ENCODE results near the gene TBC1D14. TPM values are rescaled to one million over a fixed set of nuclear protein-coding genes. Genes with fewer than 3 reads are reported as not detected.

TBC1D14 gene, protein sequence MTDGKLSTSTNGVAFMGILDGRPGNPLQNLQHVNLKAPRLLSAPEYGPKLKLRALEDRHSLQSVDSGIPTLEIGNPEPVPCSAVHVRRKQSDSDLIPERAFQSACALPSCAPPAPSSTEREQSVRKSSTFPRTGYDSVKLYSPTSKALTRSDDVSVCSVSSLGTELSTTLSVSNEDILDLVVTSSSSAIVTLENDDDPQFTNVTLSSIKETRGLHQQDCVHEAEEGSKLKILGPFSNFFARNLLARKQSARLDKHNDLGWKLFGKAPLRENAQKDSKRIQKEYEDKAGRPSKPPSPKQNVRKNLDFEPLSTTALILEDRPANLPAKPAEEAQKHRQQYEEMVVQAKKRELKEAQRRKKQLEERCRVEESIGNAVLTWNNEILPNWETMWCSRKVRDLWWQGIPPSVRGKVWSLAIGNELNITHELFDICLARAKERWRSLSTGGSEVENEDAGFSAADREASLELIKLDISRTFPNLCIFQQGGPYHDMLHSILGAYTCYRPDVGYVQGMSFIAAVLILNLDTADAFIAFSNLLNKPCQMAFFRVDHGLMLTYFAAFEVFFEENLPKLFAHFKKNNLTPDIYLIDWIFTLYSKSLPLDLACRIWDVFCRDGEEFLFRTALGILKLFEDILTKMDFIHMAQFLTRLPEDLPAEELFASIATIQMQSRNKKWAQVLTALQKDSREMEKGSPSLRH
- total RNA-seq = 10 to 100 TPM; 23.6 to 24.6 TPM

- H3K4me3 Mint-ChIP-seq = peak within 1 kb of the TSS; percentile 92
- peak within 1 kb of the TSS; percentile 86 for H3K27ac Mint-ChIP-seq
- CTCF ChIA-PET = interaction anchor here (0.6 to 4.7 kb wide), 12 partner anchors 8 to 439 kb away, joined by 3 to 30 read pairs (median 3); partner anchors contain the start of genes GRPEL1 and TADA2B
Measured at GRCh38 chr4:6909113-6909969, at the start of gene TBC1D14. Gene TBC1D14 (plus strand): TSS chr4:6909826. CDS start chr4:6923390, 13,564 bp downstream.

DNA sequence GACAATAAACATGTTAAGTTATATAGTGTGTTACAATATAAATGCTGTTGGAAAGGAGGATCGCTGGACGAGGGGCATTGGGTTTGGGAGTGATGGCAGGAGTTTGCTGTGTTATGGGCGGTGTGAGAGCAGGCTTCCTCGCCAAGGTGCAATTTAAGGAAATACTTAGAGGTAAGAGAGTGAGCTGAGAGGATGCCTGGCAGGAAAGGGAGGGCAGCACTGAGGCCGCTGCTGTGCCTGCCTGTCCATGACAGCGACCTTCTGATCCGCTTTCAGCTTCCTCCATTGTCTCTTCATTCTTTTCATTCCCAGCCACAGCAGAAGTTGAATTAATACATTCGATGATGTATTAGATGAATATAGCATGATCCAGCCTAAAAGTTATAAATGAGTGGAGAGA lies 41.2 kb upstream of the TBC1D14 start:
- intact Hi-C loops (cut with micrococcal nuclease) = no loop called here
- CTCF ChIA-PET = interaction anchor here (1.3 kb wide), 1 partner anchor 148 kb away, joined by 4 read pairs; no protein-coding TSS in a partner anchor
- peaks cover 4% of the 10 kb centered on the region for H3K36me3 Mint-ChIP-seq (ENCODE audit: low read depth)
- no peaks in the 10 kb centered on the region for H3K27me3 Mint-ChIP-seq (ENCODE audit: low read depth)
- H3K27ac Mint-ChIP-seq = no peak overlapping the region
- no peak overlapping the region for H3K4me3 Mint-ChIP-seq
- DNase-seq = no peak
- H3K4me1 Mint-ChIP-seq (ENCODE audit: low read depth) = peaks cover 7% of the 10 kb centered on the region
- H3K9me3 Mint-ChIP-seq = no peaks in the 10 kb centered on the region

More at GRCh38 chr4:6909113-6909969, at the start of gene TBC1D14:
- H3K9me3 Mint-ChIP-seq = no peaks in the 10 kb centered on the region
- intact Hi-C loops (cut with micrococcal nuclease) = loop anchor here (1.0 kb wide), 8 partner anchors 9 to 269 kb away; partner anchors contain the start of genes GRPEL1, MRFAP1 and TADA2B
- H3K27me3 Mint-ChIP-seq (ENCODE audit: low read depth) = peaks cover 3% of the 10 kb centered on the region
- H3K36me3 Mint-ChIP-seq (ENCODE audit: low read depth) = peaks cover 5% of the 10 kb centered on the region
- peak; percentile 88 for DNase-seq
- peaks cover 45% of the 10 kb centered on the region for H3K4me1 Mint-ChIP-seq (ENCODE audit: low read depth)

- Mint-ChIP-seq H3K9me3 (no peaks in the 10 kb centered on the region), H3K4me1 (ENCODE audit: low read depth) (peaks cover 2% of the 10 kb centered on the region), H3K27ac (no peak overlapping the region), H3K36me3 (ENCODE audit: low read depth) (peaks cover 4% of the 10 kb centered on the region), H3K27me3 (ENCODE audit: low read depth) (no peaks in the 10 kb centered on the region), H3K4me3 (no peak overlapping the region)
- intact Hi-C loops (cut with micrococcal nuclease) = loop anchor here (10.0 kb wide), 1 partner anchor 295 kb away; the partner anchor contains the start of gene MAN2B2
- CTCF ChIA-PET = no interaction called here
- DNase-seq = no peak
Measured at GRCh38 chr4:6869944-6870343, 39.7 kb upstream of the TBC1D14 start.

- Mint-ChIP-seq H3K4me1 (ENCODE audit: low read depth) (peaks cover 2% of the 10 kb centered on the region), H3K4me3 (no peak overlapping the region), H3K36me3 (ENCODE audit: low read depth) (peaks cover 3% of the 10 kb centered on the region), H3K27ac (no peak overlapping the region), H3K27me3 (ENCODE audit: low read depth) (no peaks in the 10 kb centered on the region), H3K9me3 (no peaks in the 10 kb centered on the region)
- intact Hi-C loops (cut with micrococcal nuclease) = loop anchor here (10.0 kb wide), 1 partner anchor 298 kb away; the partner anchor contains the start of gene MAN2B2
- CTCF ChIA-PET = interaction anchor here (0.6 to 5.2 kb wide), 52 partner anchors 8 to 272 kb away, joined by 3 to 179 read pairs (median 5); partner anchors contain the start of gene BLOC1S4
- no peak for DNase-seq
Measured at GRCh38 chr4:6873291-6873690, 36.3 kb upstream of the TBC1D14 start.

GRCh38 chr4:6873792-6874461 lies 35.7 kb upstream of the TBC1D14 start:
- no peaks in the 10 kb centered on the region for H3K27me3 Mint-ChIP-seq (ENCODE audit: low read depth)
- peaks cover 2% of the 10 kb centered on the region for H3K4me1 Mint-ChIP-seq (ENCODE audit: low read depth)
- intact Hi-C loops (cut with micrococcal nuclease) = loop anchor here (1.0 to 10.0 kb wide), 5 partner anchors 91 to 299 kb away; partner anchors contain the start of gene MAN2B2
- CTCF ChIA-PET = interaction anchor here (0.5 to 5.2 kb wide), 50 partner anchors 8 to 273 kb away, joined by 3 to 179 read pairs (median 5); partner anchors contain the start of gene BLOC1S4
- DNase-seq = peak; percentile 91
- H3K27ac Mint-ChIP-seq = no peak overlapping the region
- H3K4me3 Mint-ChIP-seq = no peak overlapping the region
- H3K36me3 Mint-ChIP-seq (ENCODE audit: low read depth) = peaks cover 7% of the 10 kb centered on the region
- H3K9me3 Mint-ChIP-seq = no peaks in the 10 kb centered on the region

DNA sequence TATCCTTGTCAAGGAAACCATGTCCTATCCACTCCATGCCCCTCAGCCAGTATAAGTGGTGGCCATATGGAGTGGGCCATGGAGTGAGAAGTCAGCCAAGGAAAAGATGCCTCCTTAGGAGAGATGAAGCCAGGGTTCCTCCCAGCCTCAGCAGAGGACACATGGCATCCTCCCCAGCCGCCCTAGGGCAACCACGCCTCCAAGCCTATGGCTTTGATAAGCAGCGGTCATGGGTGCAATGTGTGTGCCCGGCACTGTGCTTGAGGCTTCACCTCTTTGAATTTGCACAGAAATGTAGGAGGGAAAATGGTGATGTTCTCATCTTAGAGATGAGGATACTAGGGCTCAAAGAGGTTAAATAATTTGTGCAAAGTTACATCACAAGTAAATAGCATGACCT lies 34.6 kb upstream of the TBC1D14 start:
- Mint-ChIP-seq H3K4me3 (no peak overlapping the region), H3K27me3 (ENCODE audit: low read depth) (no peaks in the 10 kb centered on the region), H3K27ac (no peak overlapping the region), H3K4me1 (ENCODE audit: low read depth) (peaks cover 2% of the 10 kb centered on the region), H3K36me3 (ENCODE audit: low read depth) (peaks cover 10% of the 10 kb centered on the region), H3K9me3 (no peaks in the 10 kb centered on the region)
- DNase-seq = no peak
- intact Hi-C loops (cut with micrococcal nuclease) = loop anchor here (1.0 to 10.0 kb wide), 5 partner anchors 92 to 300 kb away; partner anchors contain the start of gene MAN2B2
- CTCF ChIA-PET = interaction anchor here (0.7 to 5.2 kb wide), 14 partner anchors 8 to 169 kb away, joined by 3 to 179 read pairs (median 12); partner anchors contain the start of gene BLOC1S4

DNA sequence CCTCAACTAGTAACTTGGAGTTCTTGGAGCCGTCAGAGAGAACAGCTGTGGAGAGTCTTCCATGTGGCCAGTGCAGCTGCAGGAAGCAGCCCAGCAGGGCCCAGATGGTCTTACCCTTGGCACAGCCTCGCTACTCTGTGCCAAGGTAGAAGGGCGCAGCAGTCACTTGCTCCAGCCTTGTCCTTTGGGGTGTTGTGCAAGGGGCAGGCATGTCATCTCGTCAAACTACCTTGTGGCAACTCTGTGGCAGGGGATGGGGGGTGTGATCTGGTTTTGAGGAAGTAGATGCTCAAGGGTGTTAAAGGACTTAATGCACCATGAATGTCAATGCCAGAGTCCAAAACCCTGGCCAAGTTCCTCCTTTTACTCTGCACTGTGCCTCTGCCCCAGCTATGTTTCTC lies 34.2 kb upstream of the TBC1D14 start:
- H3K4me1 Mint-ChIP-seq (ENCODE audit: low read depth) = peaks cover 2% of the 10 kb centered on the region
- intact Hi-C loops (cut with micrococcal nuclease) = loop anchor here (10.0 kb wide), 1 partner anchor 301 kb away; the partner anchor contains the start of gene MAN2B2
- no peak overlapping the region for H3K27ac Mint-ChIP-seq
- no peaks in the 10 kb centered on the region for H3K9me3 Mint-ChIP-seq
- peaks cover 10% of the 10 kb centered on the region for H3K36me3 Mint-ChIP-seq (ENCODE audit: low read depth)
- CTCF ChIA-PET = interaction anchor here (1.0 to 5.2 kb wide), 5 partner anchors 11 to 174 kb away, joined by 3 to 179 read pairs (median 3); partner anchors contain the start of gene BLOC1S4
- DNase-seq = no peak
- H3K27me3 Mint-ChIP-seq (ENCODE audit: low read depth) = no peaks in the 10 kb centered on the region
- H3K4me3 Mint-ChIP-seq = no peak overlapping the region

GRCh38 chr4:6876440-6876839 lies 33.2 kb upstream of the TBC1D14 start:
- no peak overlapping the region for H3K27ac Mint-ChIP-seq
- no peak for DNase-seq
- H3K4me3 Mint-ChIP-seq = no peak overlapping the region
- H3K27me3 Mint-ChIP-seq (ENCODE audit: low read depth) = no peaks in the 10 kb centered on the region
- no peaks in the 10 kb centered on the region for H3K9me3 Mint-ChIP-seq
- H3K4me1 Mint-ChIP-seq (ENCODE audit: low read depth) = peaks cover 2% of the 10 kb centered on the region
- intact Hi-C loops (cut with micrococcal nuclease) = loop anchor here (10.0 kb wide), 1 partner anchor 302 kb away; the partner anchor contains the start of gene MAN2B2
- CTCF ChIA-PET = interaction anchor here (0.7 to 1.9 kb wide), 3 partner anchors 10 to 175 kb away, joined by 3 to 5 read pairs (median 3); no protein-coding TSS in a partner anchor
- peaks cover 12% of the 10 kb centered on the region for H3K36me3 Mint-ChIP-seq (ENCODE audit: low read depth)

DNA sequence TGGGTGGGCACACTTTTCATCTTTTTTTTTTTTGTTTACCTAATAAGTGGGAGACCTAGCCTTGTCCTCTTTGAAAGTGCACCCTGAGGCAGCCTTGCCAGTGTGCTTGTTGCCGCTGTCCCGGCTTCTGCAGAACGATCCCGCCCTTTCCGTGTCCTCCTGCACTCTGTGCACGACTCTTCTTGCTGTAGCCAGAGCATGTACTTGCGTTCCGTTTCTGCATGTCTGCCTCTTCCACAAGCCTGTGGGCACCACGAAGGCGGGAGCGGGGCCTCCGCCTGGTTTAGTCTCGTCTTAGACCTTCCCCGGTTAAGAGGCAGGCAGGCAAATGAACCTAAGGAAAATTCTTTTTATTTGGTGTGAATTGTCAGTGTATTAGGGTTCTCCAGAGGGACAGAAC lies 32.6 kb upstream of the TBC1D14 start:
- DNase-seq = no peak
- Mint-ChIP-seq H3K36me3 (ENCODE audit: low read depth) (peaks cover 14% of the 10 kb centered on the region), H3K27me3 (ENCODE audit: low read depth) (no peaks in the 10 kb centered on the region), H3K4me1 (ENCODE audit: low read depth) (peaks cover 2% of the 10 kb centered on the region), H3K9me3 (no peaks in the 10 kb centered on the region), H3K4me3 (no peak overlapping the region), H3K27ac (no peak overlapping the region)
- intact Hi-C loops (cut with micrococcal nuclease) = loop anchor here (10.0 kb wide), 1 partner anchor 302 kb away; the partner anchor contains the start of gene MAN2B2
- CTCF ChIA-PET = interaction anchor here (1.9 kb wide), 1 partner anchor 9 kb away, joined by 5 read pairs; no protein-coding TSS in a partner anchor

GRCh38 chr4:6878451-6879059 lies 31.1 kb upstream of the TBC1D14 start:
- H3K4me1 Mint-ChIP-seq (ENCODE audit: low read depth) = peaks cover 2% of the 10 kb centered on the region
- H3K36me3 Mint-ChIP-seq (ENCODE audit: low read depth) = peaks cover 19% of the 10 kb centered on the region
- no peaks in the 10 kb centered on the region for H3K9me3 Mint-ChIP-seq
- intact Hi-C loops (cut with micrococcal nuclease) = loop anchor here (10.0 kb wide), 1 partner anchor 304 kb away; the partner anchor contains the start of gene MAN2B2
- H3K4me3 Mint-ChIP-seq = no peak overlapping the region
- CTCF ChIA-PET = interaction anchor here (0.7 to 1.2 kb wide), 2 partner anchors 9 to 158 kb away, joined by 3 read pairs; no protein-coding TSS in a partner anchor
- no peak for DNase-seq
- no peaks in the 10 kb centered on the region for H3K27me3 Mint-ChIP-seq (ENCODE audit: low read depth)
- H3K27ac Mint-ChIP-seq = peak overlapping the region; percentile 14
